ENCODE measurements around the gene PARD6B. TPM values are rescaled to one million over a fixed set of nuclear protein-coding genes. Genes with fewer than 3 reads are reported as not detected.

PARD6B gene
- 1 to 10 TPM; 5.5 to 5.6 TPM for total RNA-seq
- 0.72 TPM for polyA plus RNA-seq

- Mint-ChIP-seq H3K4me3 (peak within 1 kb of the TSS; percentile 89 to 98 (median 91)), H3K27me3 (peaks cover 3 to 5% of the 10 kb centered on the region in 2 donors), H3K9me3 (no peaks in the 10 kb centered on the region), H3K4me1 (peaks cover 21 to 43% (median 41%) of the 10 kb centered on the region in 3 donors), H3K36me3 (peaks cover 0 to 15% (median 0%) of the 10 kb centered on the region in 3 donors), H3K27ac (peak within 1 kb of the TSS; percentile 78 to 94 (median 88))
- Histone ChIP-seq H3K9me3 (ENCODE audit: low read length) (no peaks in the 10 kb centered on the region), H3K27me3 (ENCODE audit: insufficient read depth, low read length, poor library complexity, severe bottlenecking) (no peaks in the 10 kb centered on the region), H3K4me3 (ENCODE audit: low read length) (peak within 1 kb of the TSS; percentile 66), H3K36me3 (ENCODE audit: insufficient read depth, low read length) (no peaks in the 10 kb centered on the region), H3K4me1 (ENCODE audit: insufficient read depth, low read length) (peaks cover 23% of the 10 kb centered on the region), H3K27ac (ENCODE audit: low read depth, low read length) (peak within 1 kb of the TSS; percentile 61)
- ChIA-PET POLR2A (interaction anchor here (0.6 to 1.4 kb wide), 3 partner anchors 59 to 227 kb away, joined by 3 to 4 read pairs (median 4); partner anchors contain the start of genes DPM1, MOCS3 and PTPN1), CTCF (interaction anchor here (0.6 to 3.0 kb wide), 4 partner anchors 18 to 88 kb away, joined by 3 to 13 read pairs (median 6); partner anchors contain the start of gene BCAS4)
- DNase-seq: peak; percentile 99 to 100 (median 100)
These were observed at the start of gene PARD6B for GRCh38 chr20:50731055-50731929. Gene PARD6B, plus strand, starts transcription at chr20:50731580. Its CDS starts 207 bp downstream, at chr20:50731787.

- Histone ChIP-seq H3K9me3 (ENCODE audit: low read length) (no peaks in the 10 kb centered on the region), H3K4me1 (ENCODE audit: insufficient read depth, low read length) (no peaks in the 10 kb centered on the region), H3K4me3 (ENCODE audit: low read length) (no peak overlapping the region), H3K27ac (ENCODE audit: low read depth, low read length) (no peak overlapping the region), H3K36me3 (ENCODE audit: insufficient read depth, low read length) (no peaks in the 10 kb centered on the region), H3K27me3 (ENCODE audit: insufficient read depth, low read length, poor library complexity, severe bottlenecking) (no peaks in the 10 kb centered on the region)
- Mint-ChIP-seq H3K27me3 (peaks cover 0 to 19% of the 10 kb centered on the region in 2 donors), H3K4me1 (no peaks in the 10 kb centered on the region), H3K4me3 (no peak overlapping the region), H3K36me3 (no peaks in the 10 kb centered on the region), H3K9me3 (peaks cover 0 to 3% (median 0%) of the 10 kb centered on the region in 5 donors), H3K27ac (peak overlapping the region in 1 of 8 donors; percentile 47)
- ChIA-PET CTCF (no interaction called here), POLR2A (no interaction called here)
- no peak for DNase-seq
These were observed 49.3 kb upstream of the PARD6B start for GRCh38 chr20:50682065-50682464.

GRCh38 chr20:50682947-50683530 lies 48.3 kb upstream of the PARD6B start:
- H3K36me3 ChIP-seq (ENCODE audit: insufficient read depth, low read length): no peaks in the 10 kb centered on the region
- no peak overlapping the region for H3K27ac Mint-ChIP-seq
- H3K36me3 Mint-ChIP-seq: no peaks in the 10 kb centered on the region
- H3K4me3 ChIP-seq (ENCODE audit: low read length): no peak overlapping the region
- H3K4me1 ChIP-seq (ENCODE audit: insufficient read depth, low read length): no peaks in the 10 kb centered on the region
- no peaks in the 10 kb centered on the region for H3K9me3 ChIP-seq (ENCODE audit: low read length)
- no peak overlapping the region for H3K27ac ChIP-seq (ENCODE audit: low read depth, low read length)
- H3K27me3 ChIP-seq (ENCODE audit: insufficient read depth, low read length, poor library complexity, severe bottlenecking): no peaks in the 10 kb centered on the region
- DNase-seq: no peak
- ChIA-PET POLR2A (no interaction called here), CTCF (no interaction called here)
- no peak overlapping the region for H3K4me3 Mint-ChIP-seq
- peaks cover 0 to 3% (median 0%) of the 10 kb centered on the region in 5 donors for H3K9me3 Mint-ChIP-seq
- H3K4me1 Mint-ChIP-seq: no peaks in the 10 kb centered on the region
- peaks cover 0 to 19% of the 10 kb centered on the region in 2 donors for H3K27me3 Mint-ChIP-seq

GRCh38 chr20:50683570-50683969 lies 47.8 kb upstream of the PARD6B start:
- POLR2A ChIA-PET: no interaction called here
- Histone ChIP-seq H3K4me1 (ENCODE audit: insufficient read depth, low read length) (no peaks in the 10 kb centered on the region), H3K9me3 (ENCODE audit: low read length) (no peaks in the 10 kb centered on the region), H3K27me3 (ENCODE audit: insufficient read depth, low read length, poor library complexity, severe bottlenecking) (no peaks in the 10 kb centered on the region), H3K36me3 (ENCODE audit: insufficient read depth, low read length) (no peaks in the 10 kb centered on the region), H3K27ac (ENCODE audit: low read depth, low read length) (no peak overlapping the region), H3K4me3 (ENCODE audit: low read length) (no peak overlapping the region)
- CTCF ChIA-PET: no interaction called here
- Mint-ChIP-seq H3K27ac (no peak overlapping the region), H3K4me1 (no peaks in the 10 kb centered on the region), H3K36me3 (no peaks in the 10 kb centered on the region), H3K27me3 (peaks cover 3 to 18% of the 10 kb centered on the region in 2 donors), H3K9me3 (peaks cover 0 to 3% (median 0%) of the 10 kb centered on the region in 5 donors), H3K4me3 (no peak overlapping the region)
- no peak for DNase-seq

GRCh38 chr20:50686821-50687220 lies 44.6 kb upstream of the PARD6B start:
- ChIA-PET CTCF (no interaction called here), POLR2A (no interaction called here)
- no peak overlapping the region for H3K27ac ChIP-seq (ENCODE audit: low read depth, low read length)
- H3K27me3 ChIP-seq (ENCODE audit: insufficient read depth, low read length, poor library complexity, severe bottlenecking): peaks cover 9% of the 10 kb centered on the region
- H3K36me3 ChIP-seq (ENCODE audit: insufficient read depth, low read length): no peaks in the 10 kb centered on the region
- Mint-ChIP-seq H3K36me3 (no peaks in the 10 kb centered on the region), H3K27me3 (peaks cover 27 to 41% of the 10 kb centered on the region in 2 donors), H3K27ac (no peak overlapping the region), H3K4me1 (peaks cover 0 to 14% (median 7%) of the 10 kb centered on the region in 3 donors), H3K4me3 (no peak overlapping the region), H3K9me3 (peaks cover 0 to 2% (median 0%) of the 10 kb centered on the region in 5 donors)
- DNase-seq: no peak
- no peaks in the 10 kb centered on the region for H3K4me1 ChIP-seq (ENCODE audit: insufficient read depth, low read length)
- no peak overlapping the region for H3K4me3 ChIP-seq (ENCODE audit: low read length)
- H3K9me3 ChIP-seq (ENCODE audit: low read length): no peaks in the 10 kb centered on the region

- CTCF ChIA-PET: no interaction called here
- H3K9me3 Mint-ChIP-seq: no peaks in the 10 kb centered on the region
- Histone ChIP-seq H3K4me1 (ENCODE audit: insufficient read depth, low read length) (no peaks in the 10 kb centered on the region), H3K36me3 (ENCODE audit: insufficient read depth, low read length) (no peaks in the 10 kb centered on the region), H3K4me3 (ENCODE audit: low read length) (no peak overlapping the region), H3K9me3 (ENCODE audit: low read length) (no peaks in the 10 kb centered on the region), H3K27ac (ENCODE audit: low read depth, low read length) (no peak overlapping the region), H3K27me3 (ENCODE audit: insufficient read depth, low read length, poor library complexity, severe bottlenecking) (peaks cover 9% of the 10 kb centered on the region)
- POLR2A ChIA-PET: no interaction called here
- peaks cover 0 to 20% (median 8%) of the 10 kb centered on the region in 3 donors for H3K4me1 Mint-ChIP-seq
- H3K27me3 Mint-ChIP-seq: peaks cover 35 to 51% of the 10 kb centered on the region in 2 donors
- no peak overlapping the region for H3K4me3 Mint-ChIP-seq
- H3K36me3 Mint-ChIP-seq: no peaks in the 10 kb centered on the region
- no peak for DNase-seq
- H3K27ac Mint-ChIP-seq: no peak overlapping the region
These were observed 43.0 kb upstream of the PARD6B start for GRCh38 chr20:50688256-50688975.

- Mint-ChIP-seq H3K4me3 (no peak overlapping the region), H3K27ac (no peak overlapping the region), H3K27me3 (peaks cover 35 to 56% of the 10 kb centered on the region in 2 donors), H3K4me1 (peaks cover 0 to 20% (median 8%) of the 10 kb centered on the region in 3 donors), H3K9me3 (no peaks in the 10 kb centered on the region), H3K36me3 (no peaks in the 10 kb centered on the region)
- POLR2A ChIA-PET: no interaction called here
- CTCF ChIA-PET: no interaction called here
- Histone ChIP-seq H3K4me3 (ENCODE audit: low read length) (no peak overlapping the region), H3K27me3 (ENCODE audit: insufficient read depth, low read length, poor library complexity, severe bottlenecking) (peaks cover 9% of the 10 kb centered on the region), H3K4me1 (ENCODE audit: insufficient read depth, low read length) (no peaks in the 10 kb centered on the region), H3K36me3 (ENCODE audit: insufficient read depth, low read length) (no peaks in the 10 kb centered on the region), H3K9me3 (ENCODE audit: low read length) (no peaks in the 10 kb centered on the region), H3K27ac (ENCODE audit: low read depth, low read length) (peak overlapping the region; percentile 58)
- DNase-seq: no peak
These were observed 41.3 kb upstream of the PARD6B start for GRCh38 chr20:50689864-50690649.
